ENCODE data around the gene NTM.

NTM gene

DNA sequence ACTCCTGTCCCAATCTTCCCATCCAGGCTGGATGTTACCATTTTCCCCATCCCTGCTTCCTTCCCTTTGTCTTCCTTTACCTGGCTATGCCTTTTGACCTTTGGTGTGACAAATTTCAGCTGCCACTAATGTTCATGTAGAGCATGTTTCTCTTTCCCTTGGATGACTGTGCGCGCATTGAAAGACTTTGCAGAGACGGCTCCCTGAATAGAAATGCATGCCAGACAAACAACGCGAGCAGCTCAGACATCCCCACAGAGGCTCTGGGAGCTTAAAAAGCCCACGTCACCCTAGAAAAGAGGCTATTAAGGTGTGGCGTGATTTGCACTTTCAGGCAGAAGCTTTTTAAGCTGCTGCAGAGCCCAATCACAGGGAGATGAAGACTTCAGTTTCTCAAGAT lies 202.0 kb downstream of the NTM start:
- DNase-seq, result no peak

DNA sequence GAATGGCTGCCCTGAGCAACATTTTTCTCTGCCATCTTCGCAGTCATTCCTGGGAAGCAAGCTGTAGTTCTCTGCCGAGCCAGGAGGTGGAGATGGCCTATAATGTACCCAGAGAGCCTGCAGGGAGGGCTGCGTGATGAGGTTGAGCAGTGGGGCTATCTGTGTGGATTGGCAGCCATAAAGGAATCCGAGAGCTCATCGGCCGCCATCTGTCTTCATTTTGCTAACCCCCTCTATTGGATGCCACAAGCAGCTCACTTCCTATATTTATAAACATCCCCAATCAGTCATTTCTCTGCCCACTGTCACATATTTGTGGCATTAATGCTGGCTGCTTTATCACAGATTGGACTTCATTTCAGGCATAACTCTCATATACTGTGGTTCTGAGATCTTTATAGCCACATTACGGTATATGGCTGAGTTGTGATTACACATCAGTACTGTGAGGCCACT lies 209.5 kb downstream of the NTM start:
- no peak for DNase-seq

DNA sequence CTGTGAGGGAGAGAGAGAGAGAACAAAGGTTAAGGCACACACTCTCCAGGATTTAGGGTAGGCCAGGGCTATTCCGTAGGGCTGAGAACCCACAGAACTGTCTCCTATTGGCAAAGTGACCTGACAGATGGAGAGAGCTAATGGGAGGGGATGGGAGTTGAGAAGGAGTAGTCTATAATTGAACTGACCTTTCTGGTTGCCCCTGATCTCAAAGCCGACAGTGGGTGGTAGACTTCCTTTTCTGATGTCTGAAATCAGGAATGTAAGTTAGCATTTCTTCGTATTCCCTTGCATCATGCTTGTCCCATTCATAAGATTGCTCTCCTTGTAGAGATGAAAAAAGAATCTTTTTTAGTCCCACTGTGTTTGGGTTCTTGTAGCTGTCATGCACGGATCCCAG lies 210.1 kb downstream of the NTM start:
- no peak for DNase-seq

DNA sequence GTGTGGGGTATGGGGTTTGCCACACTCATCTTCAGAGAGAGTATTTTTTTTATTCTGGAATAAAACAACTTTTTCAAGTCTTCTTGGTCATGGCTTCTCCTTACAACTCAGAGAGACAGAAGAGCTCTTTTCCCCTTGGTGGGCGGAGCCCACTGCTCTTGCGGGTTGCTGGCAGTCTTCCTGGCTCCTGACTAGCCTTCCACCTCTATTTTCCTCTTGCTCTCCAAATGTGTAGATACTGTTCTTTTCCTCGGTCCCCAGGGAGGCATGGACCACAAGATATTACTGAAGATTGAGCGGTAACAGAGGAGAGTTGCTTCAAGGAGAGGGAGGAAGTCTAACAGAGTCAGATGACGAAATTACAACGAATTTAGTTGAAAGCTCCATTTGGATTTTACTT lies 210.6 kb downstream of the NTM start:
- DNase-seq, result no peak

DNA sequence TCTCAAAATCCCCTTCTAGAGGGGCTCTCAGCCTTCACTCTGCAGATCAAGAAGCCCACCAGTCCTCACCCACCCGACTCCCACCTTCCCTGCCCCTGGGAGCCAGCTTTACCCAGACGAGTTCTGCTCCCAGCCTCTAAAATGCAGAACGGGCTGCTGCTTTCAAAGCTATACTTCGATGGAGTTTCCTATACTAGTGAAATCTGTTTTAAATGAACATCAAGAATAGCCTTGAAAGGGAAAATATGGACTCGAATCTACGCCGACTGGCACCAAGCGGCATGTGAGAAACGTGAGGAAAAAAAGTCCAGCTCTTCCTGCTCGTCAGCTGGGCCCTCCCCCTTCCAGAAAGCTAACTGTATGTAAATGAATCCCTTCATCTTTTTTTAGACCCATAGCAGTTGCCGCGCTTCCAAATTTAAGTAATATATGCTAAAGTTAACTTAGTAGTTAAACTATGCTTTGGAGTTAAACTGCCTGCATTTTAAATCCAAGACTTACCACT lies 211.7 kb downstream of the NTM start:
- DNase-seq, result no peak

DNA sequence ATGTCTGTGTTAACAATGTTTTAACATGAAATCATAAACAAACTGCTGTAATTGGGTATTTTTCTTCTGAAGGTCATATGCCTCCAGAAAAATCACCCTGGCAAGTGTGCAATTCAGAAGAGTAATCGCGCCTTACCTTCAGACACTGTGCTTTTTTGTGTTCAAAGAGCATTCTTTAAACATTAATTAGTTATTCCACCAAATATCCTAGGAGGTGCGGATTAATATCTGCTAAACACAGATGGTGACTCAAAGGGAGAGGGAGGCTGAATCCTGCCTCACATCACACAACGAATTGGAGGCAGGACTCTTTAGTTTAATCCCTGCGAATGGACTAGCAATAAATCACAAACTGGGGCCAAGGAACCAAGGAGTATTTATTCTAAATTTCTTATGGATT lies 213.0 kb downstream of the NTM start:
- no peak for DNase-seq

DNA sequence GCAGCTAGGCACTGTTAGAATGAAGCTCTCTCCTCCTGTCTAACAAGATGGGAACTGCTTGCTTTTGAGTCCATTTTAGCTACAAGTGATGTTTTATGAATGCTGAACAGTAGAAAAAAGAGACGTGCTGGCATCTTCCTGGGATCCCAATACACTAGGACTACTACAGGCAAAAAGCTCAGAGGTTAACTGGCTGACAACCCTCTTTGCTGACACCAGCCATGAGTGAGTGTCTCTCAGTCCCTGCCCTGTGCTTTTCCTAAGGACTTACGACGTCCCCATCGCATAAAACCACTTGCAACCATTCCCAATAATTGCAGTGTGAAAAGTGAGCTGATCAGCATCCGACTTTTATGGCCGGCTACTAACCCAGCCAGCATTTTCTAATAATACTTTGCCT lies 213.5 kb downstream of the NTM start:
- DNase-seq, result no peak

DNA sequence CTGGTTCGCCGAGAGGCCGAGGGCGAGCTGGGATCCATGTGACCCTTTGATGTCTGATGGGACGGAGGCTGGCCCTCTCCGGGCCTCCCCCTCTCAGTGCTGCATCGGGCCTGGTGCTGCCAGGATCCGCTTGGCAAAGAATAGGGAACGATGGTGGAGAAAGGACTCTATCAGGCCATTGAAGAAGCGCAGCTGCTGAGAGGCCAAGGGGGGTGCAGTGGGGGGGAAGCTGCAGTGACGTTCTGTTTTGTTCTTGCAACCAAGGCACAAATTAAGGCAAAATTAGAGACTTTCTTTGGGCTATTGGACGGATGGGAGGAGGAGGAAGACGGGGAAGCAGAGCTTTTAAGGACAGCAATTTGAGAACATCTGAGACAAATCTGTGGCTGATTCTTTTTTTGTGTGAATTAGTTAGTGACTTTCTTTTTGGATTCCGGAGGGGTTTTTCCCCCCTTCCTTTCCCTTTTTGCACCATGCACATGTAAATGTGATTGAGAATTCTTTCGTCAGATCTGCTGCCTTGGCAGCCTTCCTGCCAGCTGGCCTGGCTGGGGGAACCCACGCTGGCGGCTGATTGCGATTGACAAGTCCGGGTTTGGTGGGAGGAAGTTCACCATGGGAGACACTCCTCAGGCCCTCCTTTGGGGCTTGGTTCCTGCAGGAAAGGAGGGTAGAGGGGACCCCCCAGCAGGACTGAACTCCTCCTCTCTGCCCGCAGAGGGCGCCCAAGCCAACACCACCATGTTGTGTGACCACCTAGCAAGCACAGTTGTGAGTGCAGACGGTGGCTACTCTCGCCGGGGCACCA lies 214.6 kb downstream of the NTM start:
- DNase-seq, result no peak

DNA sequence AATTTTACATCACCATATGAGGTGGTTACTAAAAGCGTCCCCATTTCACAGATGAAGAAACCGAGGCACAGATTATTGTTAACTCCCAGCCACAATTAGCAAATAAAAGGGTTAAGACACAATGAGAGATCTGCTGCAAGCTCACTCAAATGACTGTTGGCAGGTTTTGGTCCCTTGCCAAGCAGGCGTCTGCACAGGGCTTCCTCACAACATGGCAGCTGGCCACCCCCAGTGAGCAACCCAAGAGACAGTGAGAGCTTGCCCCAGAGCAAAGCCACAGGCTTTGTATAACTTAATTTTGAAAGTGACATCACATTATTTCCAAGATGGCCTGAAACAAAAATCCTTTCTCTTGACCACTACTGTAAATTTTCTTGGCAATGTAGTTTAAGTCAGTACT lies 217.6 kb downstream of the NTM start:
- no peak for DNase-seq

DNA sequence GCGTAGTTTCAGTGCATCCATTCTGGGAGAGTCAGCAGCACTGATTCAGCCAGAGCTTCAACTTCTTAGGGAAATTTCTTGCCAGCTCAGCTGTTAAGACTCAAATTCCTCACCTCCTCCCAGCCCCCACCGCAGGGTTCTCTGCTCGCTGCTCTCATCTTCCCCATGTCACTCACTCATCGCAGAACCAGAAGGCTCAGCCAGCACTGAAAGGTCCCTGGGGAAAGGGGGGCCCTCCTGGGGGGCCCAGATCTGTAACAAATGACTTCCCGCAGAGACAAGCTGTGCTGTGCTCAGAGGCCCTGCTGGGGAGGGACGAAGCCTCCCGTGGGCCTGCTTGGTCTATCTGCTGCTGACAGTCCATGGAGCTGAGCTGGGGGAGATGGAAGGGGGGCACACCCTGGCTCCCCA lies 220.6 kb downstream of the NTM start:
- DNase-seq, result no peak

DNA sequence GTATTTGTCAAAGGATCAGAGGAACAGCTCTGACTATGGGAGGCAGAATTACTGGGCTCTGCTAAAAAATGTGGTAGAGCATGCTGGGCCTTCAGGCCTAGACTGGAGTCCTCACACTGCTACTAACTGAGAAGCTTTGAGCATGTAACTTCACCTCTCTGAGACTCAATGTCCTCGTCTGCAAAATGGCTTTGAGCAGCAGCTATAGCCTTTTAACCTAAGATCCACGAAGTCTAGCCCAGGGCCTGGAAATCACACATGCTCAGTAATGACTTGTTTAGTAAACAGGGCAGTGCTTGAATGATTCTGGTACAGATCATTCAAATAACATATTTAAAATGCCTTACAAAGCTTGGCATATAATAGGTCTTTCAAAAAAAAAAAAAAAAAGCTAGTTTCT lies 221.7 kb downstream of the NTM start:
- no peak for DNase-seq

DNA sequence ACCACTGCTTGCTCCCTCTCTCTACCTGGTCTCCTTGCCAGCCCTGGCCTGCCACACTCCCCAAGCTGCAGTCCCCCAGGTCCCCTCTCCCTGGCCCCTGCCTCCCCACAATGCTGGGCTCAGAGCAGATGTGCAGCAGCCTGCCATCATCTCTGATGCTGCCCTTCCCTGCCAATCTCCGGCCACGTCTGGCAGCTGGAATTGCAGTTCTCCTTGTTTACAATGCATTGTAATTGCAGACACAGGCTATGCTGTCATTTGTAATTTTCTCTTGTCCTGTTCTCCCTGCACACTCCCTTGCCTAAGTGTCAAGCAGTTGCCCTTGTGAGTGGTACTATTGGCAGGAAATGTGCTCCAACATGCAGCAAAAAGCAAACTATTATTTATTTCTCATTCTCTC lies 222.3 kb downstream of the NTM start:
- DNase-seq, result no peak

DNA sequence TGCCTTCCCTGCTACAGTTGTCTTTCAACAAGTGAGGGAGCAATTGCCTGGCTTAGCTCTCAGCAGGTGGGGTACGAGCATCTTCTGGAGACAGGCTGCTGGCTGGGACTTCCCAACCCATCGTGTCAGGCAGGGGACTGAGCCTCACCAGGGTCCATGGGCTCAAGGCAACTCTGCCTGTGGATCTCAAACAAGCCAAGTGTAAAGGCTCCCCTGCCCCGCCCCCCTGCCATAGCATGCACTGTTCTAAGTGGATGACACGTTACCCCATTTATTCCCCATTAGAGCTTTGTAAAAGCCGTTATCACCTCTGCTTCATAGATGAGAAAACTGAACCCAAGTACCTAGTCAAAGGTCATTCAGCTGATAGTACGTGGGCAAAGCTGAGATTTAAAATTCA lies 222.9 kb downstream of the NTM start:
- DNase-seq, result no peak

DNA sequence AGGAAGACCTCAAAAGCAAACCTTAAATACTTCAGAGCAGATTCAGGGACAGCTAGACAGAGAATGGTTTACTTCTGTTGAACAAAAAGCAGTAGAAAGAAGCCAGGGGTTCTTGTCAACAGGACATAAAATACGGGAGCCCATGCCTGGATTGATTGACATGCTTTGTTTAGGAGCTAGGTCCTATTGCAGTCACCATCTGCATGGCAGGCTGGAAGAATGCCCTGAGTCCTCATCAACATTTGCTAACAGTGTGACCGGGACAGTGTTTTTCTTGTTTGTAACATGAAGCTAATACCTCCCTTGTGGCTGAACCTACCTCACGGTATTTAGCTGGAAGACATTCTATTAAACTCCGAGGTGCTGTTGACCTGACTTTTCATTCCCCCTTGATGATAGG lies 225.4 kb downstream of the NTM start:
- no peak for DNase-seq

DNA sequence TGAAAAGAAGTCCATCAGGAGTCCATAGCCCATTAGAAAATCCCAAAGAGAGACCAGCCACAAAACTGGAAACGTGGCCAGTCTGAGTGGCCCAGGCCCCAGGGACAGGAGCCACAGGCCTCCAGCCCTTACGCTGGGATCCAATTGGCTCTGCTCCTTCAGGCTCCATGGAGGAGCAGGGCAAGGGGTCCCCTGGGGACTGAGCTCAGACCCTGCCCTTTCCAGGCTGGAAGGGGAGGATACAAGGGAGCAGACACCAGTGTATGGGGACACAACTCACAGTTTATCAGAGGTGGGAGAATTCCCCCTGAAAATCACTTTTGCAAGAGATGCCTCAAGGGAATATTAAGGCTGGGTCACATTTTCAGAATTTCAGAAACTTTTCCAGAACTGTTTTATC lies 227.5 kb downstream of the NTM start:
- DNase-seq, result no peak

DNA sequence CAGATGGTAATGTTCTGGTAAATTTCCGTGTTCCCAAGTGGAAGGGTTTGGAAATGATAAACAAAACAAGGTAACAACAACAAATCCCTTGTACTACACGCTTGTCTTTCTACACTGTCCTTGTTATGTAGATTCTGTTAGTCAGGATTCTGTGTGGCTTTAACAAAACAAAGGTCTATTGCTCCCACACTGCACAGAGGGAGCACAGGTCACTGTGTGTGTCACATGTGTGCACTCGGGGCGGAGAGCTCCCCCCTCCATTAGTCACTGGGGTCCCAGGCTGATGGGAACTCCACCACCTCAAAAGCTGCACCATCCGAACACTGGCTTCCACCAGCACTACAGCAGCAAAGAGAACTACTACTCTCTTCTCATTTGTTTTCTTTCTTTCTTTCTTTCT lies 227.9 kb downstream of the NTM start:
- no peak for DNase-seq

DNA sequence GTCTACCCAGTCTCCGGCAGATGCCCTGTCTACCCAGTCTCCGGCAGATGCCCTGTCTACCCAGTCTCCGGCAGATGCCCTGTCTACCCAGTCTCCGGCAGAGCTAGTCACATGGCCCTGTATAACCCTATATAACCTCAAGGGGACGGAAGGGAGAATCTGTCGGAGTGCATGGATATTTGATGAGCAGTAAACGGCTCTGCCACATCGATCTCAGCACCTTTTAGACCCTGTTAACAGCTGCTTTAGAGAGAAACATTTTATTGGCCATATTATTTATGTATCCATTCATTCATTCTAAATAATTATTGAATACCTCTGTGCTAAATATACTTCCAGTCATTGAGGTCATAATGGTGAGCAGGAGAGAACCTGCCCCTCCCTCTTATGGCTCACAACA lies 228.9 kb downstream of the NTM start:
- no peak for DNase-seq

DNA sequence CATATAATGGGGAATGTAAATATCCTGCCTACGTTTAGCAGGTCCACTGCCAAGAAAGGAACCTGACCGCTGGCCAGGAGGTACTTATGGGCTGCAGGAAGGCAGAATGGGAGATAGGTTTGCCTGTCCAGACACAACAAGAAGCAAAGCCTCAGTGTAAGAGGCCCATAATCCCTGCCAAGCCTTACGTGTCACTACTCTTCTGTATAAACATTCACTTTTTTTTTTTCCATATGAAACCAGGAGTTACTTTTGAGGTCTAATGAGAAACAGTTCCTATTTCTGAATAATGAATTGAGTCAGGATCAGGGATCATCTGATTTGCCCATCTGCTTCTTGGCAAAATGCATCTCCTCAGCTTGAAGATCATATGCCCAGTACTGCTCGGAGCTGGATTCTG lies 230.2 kb downstream of the NTM start:
- no peak for DNase-seq

DNA sequence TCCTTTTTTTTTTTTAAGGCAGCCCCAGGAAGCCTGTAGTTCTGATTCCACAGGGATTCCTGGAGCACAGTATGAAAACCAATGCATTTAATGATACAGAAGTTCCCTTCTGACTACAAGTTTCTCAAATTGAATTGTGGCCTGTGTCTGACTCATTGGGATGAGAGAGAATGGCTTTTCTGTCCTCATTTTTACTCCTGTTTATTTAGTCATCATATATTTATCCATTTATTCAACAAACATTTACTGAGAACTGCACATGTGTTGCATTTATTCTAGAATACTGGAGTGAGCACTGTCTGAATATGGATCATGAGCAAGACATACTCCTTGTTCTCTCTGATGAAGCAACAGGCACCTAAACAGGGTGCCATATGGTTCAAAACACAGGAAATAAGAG lies 231.2 kb downstream of the NTM start:
- DNase-seq, result no peak

DNA sequence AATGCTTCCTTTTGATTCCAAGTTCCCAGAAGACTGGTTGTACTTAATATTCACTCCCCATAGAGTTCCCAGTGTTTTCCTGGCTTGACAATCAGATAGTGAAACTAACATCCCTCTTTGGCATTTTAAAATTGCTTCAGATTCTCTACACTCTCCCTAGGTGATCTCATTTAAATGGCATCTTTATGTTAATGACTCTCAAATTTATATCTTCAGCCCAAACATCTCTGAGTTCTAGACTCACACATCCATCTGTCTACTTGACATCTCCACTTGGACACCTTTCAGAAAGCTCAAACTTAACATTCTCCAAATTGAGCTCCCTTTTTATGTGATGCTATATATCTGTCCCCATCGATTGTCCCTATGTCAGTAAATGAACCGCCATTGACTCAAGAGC lies 232.0 kb downstream of the NTM start:
- no peak for DNase-seq

DNA sequence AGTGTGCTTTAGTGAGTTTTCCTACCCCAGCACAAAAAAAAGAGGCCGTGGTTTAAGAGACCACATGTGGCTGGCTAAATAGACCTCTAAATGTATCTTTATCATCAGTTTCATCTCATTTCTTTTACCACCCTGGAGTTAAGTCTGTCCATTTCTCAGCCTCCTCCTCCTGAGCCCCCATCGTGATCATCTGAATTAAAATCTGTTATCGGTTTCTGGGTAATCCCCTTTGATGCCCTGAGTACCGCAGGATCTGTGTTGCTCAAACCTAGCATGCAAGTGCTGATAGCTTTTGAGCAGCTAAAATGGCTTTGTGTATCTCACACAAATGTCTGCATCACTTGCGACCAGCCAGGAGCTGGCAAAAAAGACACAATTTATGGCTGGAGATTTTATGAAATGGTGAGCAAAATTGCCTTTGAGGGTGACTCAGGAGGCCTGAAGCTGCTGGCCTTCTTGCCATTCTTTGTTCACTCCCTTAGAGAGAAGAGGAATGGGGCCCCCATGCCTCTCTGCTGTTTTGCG lies 236.5 kb downstream of the NTM start:
- DNase-seq, result no peak

DNA sequence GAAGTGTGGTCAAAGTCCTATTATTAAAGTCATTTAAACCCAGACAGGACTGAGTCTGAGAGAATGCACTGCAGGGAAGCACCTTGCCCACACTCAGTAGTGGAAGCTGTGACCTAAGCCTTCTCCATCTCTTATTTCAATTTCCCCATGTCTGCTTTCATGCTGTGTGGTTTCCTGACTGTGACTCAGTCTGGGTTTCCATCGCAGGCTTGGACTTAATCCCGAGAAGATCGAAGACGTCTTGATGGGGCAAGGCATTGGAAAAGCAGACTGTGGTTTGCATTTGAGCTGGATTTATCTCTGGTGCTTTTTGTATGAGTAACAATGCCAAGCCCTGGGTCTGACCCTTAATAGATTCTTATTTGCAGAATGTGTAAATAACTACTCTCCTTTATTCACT lies 238.9 kb downstream of the NTM start:
- no peak for DNase-seq

DNA sequence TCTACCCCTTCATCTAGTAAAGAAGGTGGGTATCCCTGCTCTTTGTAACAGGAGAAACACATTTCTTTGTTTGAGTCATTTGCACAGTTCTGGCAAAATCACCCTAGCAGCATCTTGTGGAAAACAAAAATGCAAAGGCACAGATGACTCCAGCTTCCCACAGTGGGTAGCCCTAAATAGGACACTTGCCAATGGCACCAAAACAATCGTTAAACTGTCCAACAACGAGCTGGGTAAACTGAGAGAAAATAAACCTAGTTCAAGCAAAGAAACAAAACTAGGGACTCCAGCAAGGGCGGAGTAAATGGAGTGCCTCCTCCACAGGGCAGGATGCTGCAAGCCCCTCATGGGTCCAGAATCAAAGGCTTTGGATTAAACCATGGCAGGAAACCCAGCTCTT lies 239.5 kb downstream of the NTM start:
- no peak for DNase-seq

DNA sequence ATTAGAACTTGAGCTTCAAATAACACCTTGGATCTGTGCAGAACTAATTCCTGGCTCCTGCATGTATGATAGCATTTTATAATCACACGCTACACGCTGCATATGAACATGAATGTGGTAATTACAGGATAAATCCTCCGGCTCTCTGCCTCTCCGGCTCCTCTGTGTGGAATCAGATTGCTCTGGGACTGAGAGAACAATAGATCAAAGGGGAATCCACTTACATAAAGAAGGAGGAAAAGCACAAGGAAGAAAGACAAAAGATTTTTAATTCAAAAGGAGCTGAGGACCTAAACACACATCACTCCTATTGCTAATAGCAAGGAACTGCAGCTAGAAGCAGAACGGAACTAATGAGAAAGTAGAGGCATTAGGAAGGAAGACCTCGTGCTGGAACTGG lies 240.9 kb downstream of the NTM start:
- no peak for DNase-seq

DNA sequence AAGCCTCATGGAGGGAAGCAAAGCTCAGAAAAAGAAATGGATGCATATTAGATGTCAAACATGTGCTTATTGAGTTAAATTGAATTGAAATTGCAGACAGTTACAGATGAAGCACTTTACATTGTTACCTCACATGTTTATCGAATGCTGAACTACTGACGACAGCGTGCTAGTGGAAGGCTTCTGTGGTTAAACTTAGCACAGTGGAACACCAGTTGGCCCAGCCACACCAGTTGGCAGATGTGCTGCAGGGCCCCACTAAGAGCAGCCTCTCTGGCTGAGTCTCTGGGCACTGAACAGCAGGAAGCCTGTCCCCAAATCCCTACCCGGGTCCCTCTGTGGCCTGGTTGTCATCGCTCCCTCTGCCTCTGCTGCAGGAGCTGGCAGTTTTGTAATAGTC lies 242.1 kb downstream of the NTM start:
- no peak for DNase-seq
